Endothelial cell (in vitro differentiated cells): ENCODE data around the gene PARD3B. TPM values are rescaled to one million over a fixed set of nuclear protein-coding genes. Genes with fewer than 3 reads are reported as not detected.

Experiments used
- DNase-seq: peaks from one replicate; pipeline ENCODE4 v3.0.0; 2021; ENCODE audit warnings: low spot score
- H3K27ac Mint-ChIP-seq: one replicate; pipeline ENCODE4 v1.8.0; 2021; ENCODE audit warnings: mixed read lengths, inconsistent platforms; ENCODE audit not compliant: unreplicated experiment
- H3K27me3 Mint-ChIP-seq: one replicate; pipeline ENCODE4 v1.8.0; 2021; ENCODE audit warnings: mild to moderate bottlenecking, moderate library complexity, mixed read lengths, inconsistent platforms; ENCODE audit not compliant: unreplicated experiment
- H3K36me3 Mint-ChIP-seq: one replicate; pipeline ENCODE4 v1.8.0; 2021; ENCODE audit warnings: mild to moderate bottlenecking, low read depth, mixed read lengths, inconsistent platforms; ENCODE audit not compliant: unreplicated experiment
- H3K4me1 Mint-ChIP-seq: one replicate; pipeline ENCODE4 v1.8.0; 2021; ENCODE audit warnings: mild to moderate bottlenecking, mixed read lengths, inconsistent platforms; ENCODE audit not compliant: unreplicated experiment
- H3K4me3 Mint-ChIP-seq: one replicate; pipeline ENCODE4 v1.8.0; 2021; ENCODE audit warnings: mild to moderate bottlenecking, mixed read lengths, inconsistent platforms; ENCODE audit not compliant: unreplicated experiment
- H3K9me3 Mint-ChIP-seq: one replicate; pipeline ENCODE4 v1.8.0; 2021; ENCODE audit warnings: mixed read lengths, inconsistent platforms; ENCODE audit not compliant: unreplicated experiment
- CTCF ChIP-seq: fragments of 200-600 bp; sonication (generic); IDR thresholded peaks from one replicate; pipeline ENCODE4 v1.5.0; 2021; ENCODE audit warnings: antibody characterized with exemption; ENCODE audit not compliant: unreplicated experiment
- total RNA-seq: library from RNA; stranded (reverse); fragmentation: NEBNext Ultra II Directional; extraction: Animal tissue kit (Norgen Biotek cat#: 25700); gene quantifications from one replicate; pipeline ENCODE4 v1.2.1, GENCODE V29; 2021; ENCODE audit not compliant: unreplicated experiment

PARD3B gene
- total RNA-seq, 1 donor from 2014 or later = 17.4 TPM

DNA sequence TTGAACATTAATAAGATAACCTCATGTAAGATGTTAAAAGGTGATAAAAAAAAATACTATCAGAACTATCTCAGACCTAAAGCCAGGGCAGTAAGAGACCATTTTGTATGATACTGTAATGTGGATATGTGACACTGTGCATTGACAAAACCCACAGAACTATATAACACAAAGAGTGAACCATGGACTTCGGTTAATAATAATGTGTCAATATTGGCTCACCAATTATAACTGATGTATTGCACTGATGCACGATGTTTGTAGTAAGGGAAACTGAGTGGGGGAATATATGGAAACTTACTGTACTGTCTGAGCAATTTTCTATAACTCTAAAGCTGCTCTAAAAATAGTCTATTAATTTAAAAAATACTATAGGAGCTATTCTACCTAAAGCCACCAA lies 40.7 kb upstream of the PARD3B start:
- no peak overlapping the region for H3K27ac Mint-ChIP-seq
- H3K4me3 Mint-ChIP-seq = no peak overlapping the region
- no peak for DNase-seq
- no peaks in the 10 kb centered on the region for H3K27me3 Mint-ChIP-seq
- no peaks in the 10 kb centered on the region for H3K9me3 Mint-ChIP-seq
- H3K36me3 Mint-ChIP-seq = no peaks in the 10 kb centered on the region
- no peak for TF ChIP-seq CTCF
- H3K4me1 Mint-ChIP-seq = no peaks in the 10 kb centered on the region

GRCh38 chr2:204505488-204505887 lies 39.8 kb upstream of the PARD3B start:
- no peak overlapping the region for H3K27ac Mint-ChIP-seq
- H3K36me3 Mint-ChIP-seq = no peaks in the 10 kb centered on the region
- DNase-seq = no peak
- H3K4me3 Mint-ChIP-seq = no peak overlapping the region
- no peak for TF ChIP-seq CTCF
- H3K9me3 Mint-ChIP-seq = no peaks in the 10 kb centered on the region
- no peaks in the 10 kb centered on the region for H3K4me1 Mint-ChIP-seq
- no peaks in the 10 kb centered on the region for H3K27me3 Mint-ChIP-seq

DNA sequence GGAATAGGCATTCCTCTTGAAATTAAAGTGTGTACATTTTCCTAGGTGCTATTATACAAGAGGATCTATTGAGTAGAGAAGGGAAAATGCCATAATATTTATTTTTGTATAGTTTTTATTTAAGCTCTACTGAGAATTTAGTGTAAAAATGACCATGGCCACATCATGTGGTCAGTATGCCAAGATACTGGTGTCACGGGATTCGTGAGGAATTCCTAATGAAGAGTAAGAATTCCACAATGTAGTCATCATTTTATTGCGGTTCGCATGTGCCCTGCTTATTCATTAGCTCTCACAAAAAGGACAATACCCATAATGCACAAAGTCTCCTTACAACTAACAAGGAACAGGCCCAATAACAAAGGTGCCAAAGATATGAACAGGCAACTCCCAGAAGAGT lies 39.3 kb upstream of the PARD3B start:
- Mint-ChIP-seq H3K27me3 (no peaks in the 10 kb centered on the region), H3K36me3 (no peaks in the 10 kb centered on the region), H3K27ac (no peak overlapping the region), H3K9me3 (no peaks in the 10 kb centered on the region), H3K4me1 (no peaks in the 10 kb centered on the region), H3K4me3 (no peak overlapping the region)
- no peak for TF ChIP-seq CTCF
- DNase-seq = no peak

- no peak for DNase-seq
- H3K4me1 Mint-ChIP-seq = no peaks in the 10 kb centered on the region
- no peaks in the 10 kb centered on the region for H3K27me3 Mint-ChIP-seq
- no peaks in the 10 kb centered on the region for H3K36me3 Mint-ChIP-seq
- H3K27ac Mint-ChIP-seq = no peak overlapping the region
- no peak overlapping the region for H3K4me3 Mint-ChIP-seq
- no peaks in the 10 kb centered on the region for H3K9me3 Mint-ChIP-seq
- no peak for TF ChIP-seq CTCF
Measured at GRCh38 chr2:204507636-204508035, 37.6 kb upstream of the PARD3B start.

GRCh38 chr2:204510709-204511420 lies 34.4 kb upstream of the PARD3B start:
- H3K36me3 Mint-ChIP-seq = no peaks in the 10 kb centered on the region
- H3K27me3 Mint-ChIP-seq = no peaks in the 10 kb centered on the region
- H3K4me3 Mint-ChIP-seq = no peak overlapping the region
- DNase-seq = no peak
- H3K27ac Mint-ChIP-seq = no peak overlapping the region
- H3K9me3 Mint-ChIP-seq = no peaks in the 10 kb centered on the region
- no peaks in the 10 kb centered on the region for H3K4me1 Mint-ChIP-seq
- no peak for TF ChIP-seq CTCF
